COLO829 (cell line): ENCODE measurements around the gene TPD52L1.

Experiments
- DNase-seq: peaks from one replicate; pipeline ENCODE4 v3.0.0; 2012; ENCODE audit warnings: low spot score

TPD52L1 gene

GRCh38 chr6:125307150-125307838, 153.7 kb downstream of the TPD52L1 start:
- DNase-seq, result no peak

- no peak for DNase-seq
These were observed 154.5 kb downstream of the TPD52L1 start for GRCh38 chr6:125307964-125308615.

- no peak for DNase-seq
These were observed 157.5 kb downstream of the TPD52L1 start for GRCh38 chr6:125310994-125311649.

GRCh38 chr6:125312478-125312877, 158.9 kb downstream of the TPD52L1 start:
- DNase-seq, result no peak

- no peak for DNase-seq
These were observed 159.4 kb downstream of the TPD52L1 start for GRCh38 chr6:125312950-125313349.
